SHP77 treated with DMSO at 0.1 percent for 48 hours (cell line): ENCODE results near the gene TRAP1.
"Not testable (repeated sequence)": the region's sequence is repeated elsewhere in the genome, so short reads cannot be mapped to it uniquely, and the experiment has no call there.

Experiments
- DNase-seq: peaks from one replicate; lab custom pipeline; 2025; lab: John Stamatoyannopoulos, UW

TRAP1 gene

GRCh38 chr16:3611146-3611975 is 106.0 kb downstream of the TRAP1 start, which contains the start of gene SLX4:
Gene SLX4, minus strand, starts transcription at chr16:3611606. Its CDS starts 2,642 bp downstream, at chr16:3608964.
- peak; percentile 84 for DNase-seq

GRCh38 chr16:3610698-3611145 is 106.6 kb downstream of the TRAP1 start:
- peak; percentile 1 for DNase-seq

GRCh38 chr16:3609895-3610697 is 107.2 kb downstream of the TRAP1 start:
- no peak for DNase-seq

- not testable (repeated sequence) for DNase-seq
Measured at GRCh38 chr16:3608976-3609375, 108.3 kb downstream of the TRAP1 start.

- DNase-seq = no peak
Measured at GRCh38 chr16:3608069-3608468, 109.3 kb downstream of the TRAP1 start.
